Lung (tissue), 12 donors: Measurements from ENCODE around the gene PRDM1. TPM values are rescaled to one million over a fixed set of nuclear protein-coding genes. Genes with fewer than 3 reads are reported as not detected.

ENCODE experiments used
- ATAC-seq: fragments of 200-7000 bp; cut with Tn5 transposase; one replicate; pipeline ENCODE4 v1.9.1; 2020; ENCODE audit warnings: moderate number of reproducible peaks; ENCODE audit not compliant: insufficient read depth, low FRiP score
- DNase-seq, 3 donors: peaks; one replicate each; pipeline ENCODE4 v3.0.0-alpha.2; 2013 to 2017
- H3K27ac ChIP-seq, 2 donors: one replicate each; pipeline ENCODE4 v1.5.1; 2013; ENCODE audit warnings: mild to moderate bottlenecking in 2 of 2, moderate library complexity in 2 of 2, control low read depth in 1 of 2, inconsistent platforms in 1 of 2, low read depth in 1 of 2, low read length in 1 of 2
- H3K27me3 ChIP-seq, 3 donors: one replicate each; pipeline ENCODE4 v1.5.1; 2013; ENCODE audit warnings: low read length in 2 of 3; ENCODE audit not compliant: control insufficient read depth in 3 of 3, insufficient read depth in 3 of 3
- H3K36me3 ChIP-seq, 4 donors: one replicate each; pipeline ENCODE4 v1.5.1; 2013; ENCODE audit warnings: low read length in 4 of 4, mild to moderate bottlenecking in 1 of 4, moderate library complexity in 1 of 4; ENCODE audit not compliant: control insufficient read depth in 4 of 4, insufficient read depth in 4 of 4
- H3K4me1 ChIP-seq, 5 donors: one replicate each; pipeline ENCODE4 v1.5.1; 2013; ENCODE audit warnings: low read length in 5 of 5, mild to moderate bottlenecking in 2 of 5, moderate library complexity in 1 of 5; ENCODE audit not compliant: control insufficient read depth in 5 of 5, insufficient read depth in 5 of 5
- H3K4me3 ChIP-seq: one replicate; pipeline ENCODE4 v1.5.1; 2013; ENCODE audit warnings: mild to moderate bottlenecking, control low read depth, moderate library complexity
- H3K9ac ChIP-seq, 2 donors: one replicate each; pipeline ENCODE4 v1.5.1; 2013; ENCODE audit warnings: low read length in 2 of 2, control low read depth in 1 of 2; ENCODE audit not compliant: insufficient read depth in 1 of 2
- H3K9me3 ChIP-seq, 4 donors: one replicate each; pipeline ENCODE4 v1.5.1; 2013; ENCODE audit warnings: low read length in 3 of 4, mild to moderate bottlenecking in 1 of 4, moderate library complexity in 1 of 4; ENCODE audit not compliant: control insufficient read depth in 4 of 4, insufficient read depth in 3 of 4
- WGBS, 2 donors: extraction: QIAGEN DNeasy Blood & Tissue Kit; methylation state at CpG; one replicate each; pipeline ENCODE4 v1.1.7; 2013; 5-methylcytosine and 5-hydroxymethylcytosine counted together
- polyA plus RNA-seq, 2 donors: library from polyadenylated mRNA; stranded (reverse); fragments of 200-250 nt; gene quantifications; one replicate each; pipeline ENCODE4 v1.2.1, GENCODE V29; 2013
- total RNA-seq, 2 donors: library from RNA; depleted of rRNA in 1 of 2; stranded (reverse); fragments of >200 nt in 1 of 2; gene quantifications; one replicate each; pipeline ENCODE4 v1.2.1, GENCODE V29; 2014 to 2021
- TF ChIP-seq, protein P1 (sequence below): IDR thresholded peaks from 2 replicates; pipeline ENCODE4 v1.5.1; 2012; ENCODE audit warnings: mild to moderate bottlenecking; ENCODE audit errors: control extremely low read depth, extremely low read depth
- donor health status: control.
- donor health status: control.
- donor health status: Bipolar disorder and iron deficiency.
- donor health status: healthy.
- donor health status: DM: yes; HTN: yes; CAD: no.

PRDM1 gene
- total and polyA plus RNA-seq, 4 donors, result 2.3 to 12.4 (median 8.8) TPM

- no peak overlapping the region for H3K27ac ChIP-seq
- H3K36me3 ChIP-seq, result no peaks in the 10 kb centered on the region
- no peak overlapping the region for H3K9ac ChIP-seq
- peaks cover 0 to 2% (median 0%) of the 10 kb centered on the region in 5 donors for H3K4me1 ChIP-seq
- H3K9me3 ChIP-seq, result no peaks in the 10 kb centered on the region
- H3K27me3 ChIP-seq, result no peaks in the 10 kb centered on the region
- ATAC-seq, result no peak
- no peak for DNase-seq
- TF ChIP-seq, protein P1, sequence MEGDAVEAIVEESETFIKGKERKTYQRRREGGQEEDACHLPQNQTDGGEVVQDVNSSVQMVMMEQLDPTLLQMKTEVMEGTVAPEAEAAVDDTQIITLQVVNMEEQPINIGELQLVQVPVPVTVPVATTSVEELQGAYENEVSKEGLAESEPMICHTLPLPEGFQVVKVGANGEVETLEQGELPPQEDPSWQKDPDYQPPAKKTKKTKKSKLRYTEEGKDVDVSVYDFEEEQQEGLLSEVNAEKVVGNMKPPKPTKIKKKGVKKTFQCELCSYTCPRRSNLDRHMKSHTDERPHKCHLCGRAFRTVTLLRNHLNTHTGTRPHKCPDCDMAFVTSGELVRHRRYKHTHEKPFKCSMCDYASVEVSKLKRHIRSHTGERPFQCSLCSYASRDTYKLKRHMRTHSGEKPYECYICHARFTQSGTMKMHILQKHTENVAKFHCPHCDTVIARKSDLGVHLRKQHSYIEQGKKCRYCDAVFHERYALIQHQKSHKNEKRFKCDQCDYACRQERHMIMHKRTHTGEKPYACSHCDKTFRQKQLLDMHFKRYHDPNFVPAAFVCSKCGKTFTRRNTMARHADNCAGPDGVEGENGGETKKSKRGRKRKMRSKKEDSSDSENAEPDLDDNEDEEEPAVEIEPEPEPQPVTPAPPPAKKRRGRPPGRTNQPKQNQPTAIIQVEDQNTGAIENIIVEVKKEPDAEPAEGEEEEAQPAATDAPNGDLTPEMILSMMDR, result no peak
- H3K4me3 ChIP-seq, result no peak overlapping the region
- whole genome bisulfite sequencing, 2 donors, result 94 to 97% methylated on average over 6 of the region's 6 CpGs
These were observed 34.3 kb downstream of the PRDM1 start for GRCh38 chr6:106120406-106120805.

DNA sequence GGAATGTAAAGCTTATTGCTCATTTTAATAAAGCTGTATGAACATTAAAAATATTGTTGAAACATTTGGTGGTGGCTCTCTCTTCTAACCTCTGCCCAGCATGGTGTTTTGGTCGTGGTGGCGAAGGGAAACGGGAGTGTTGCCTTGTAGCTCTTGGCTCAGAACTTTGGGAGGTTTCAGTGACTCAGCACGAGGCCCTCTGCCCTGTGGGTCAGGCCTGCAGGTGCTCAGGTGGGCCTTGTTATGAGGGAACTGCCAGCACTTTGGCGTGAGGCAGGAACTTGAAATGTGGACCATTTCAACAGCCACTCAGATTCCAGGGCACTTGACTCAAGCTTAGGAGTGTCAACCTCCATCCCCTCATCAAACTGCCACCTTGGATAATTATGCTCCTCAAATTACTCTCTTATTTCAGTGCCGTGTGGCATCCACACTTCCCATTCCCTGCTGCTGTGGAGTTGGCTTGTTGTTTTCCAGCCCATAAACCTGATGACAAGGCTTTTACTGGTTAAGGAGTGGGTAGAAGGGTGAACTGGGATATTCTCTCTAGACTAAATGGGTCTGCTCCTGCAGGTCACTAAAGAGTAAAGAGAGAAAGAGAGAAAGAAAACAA lies 36.3 kb downstream of the PRDM1 start:
- TF ChIP-seq, protein P1, result no peak
- no peak overlapping the region for H3K27ac ChIP-seq
- no peak for DNase-seq
- no peaks in the 10 kb centered on the region for H3K27me3 ChIP-seq
- peaks cover 0 to 1% (median 0%) of the 10 kb centered on the region in 5 donors for H3K4me1 ChIP-seq
- no peaks in the 10 kb centered on the region for H3K36me3 ChIP-seq
- ATAC-seq, result no peak
- WGBS, 2 donors, result 81 to 86% methylated on average over 6 of the region's 6 CpGs
- H3K4me3 ChIP-seq, result no peak overlapping the region
- H3K9ac ChIP-seq, result no peak overlapping the region
- H3K9me3 ChIP-seq, result no peaks in the 10 kb centered on the region

GRCh38 chr6:106122938-106123656 lies 37.0 kb downstream of the PRDM1 start:
- TF ChIP-seq, protein P1, result no peak
- Histone ChIP-seq H3K9ac (no peak overlapping the region), H3K4me1 (peaks cover 0 to 1% (median 0%) of the 10 kb centered on the region in 5 donors), H3K27ac (no peak overlapping the region), H3K36me3 (no peaks in the 10 kb centered on the region), H3K27me3 (no peaks in the 10 kb centered on the region), H3K4me3 (no peak overlapping the region), H3K9me3 (no peaks in the 10 kb centered on the region)
- ATAC-seq (no peak), DNase-seq (no peak)
- WGBS, 2 donors, result 72 to 79% methylated on average over 6 of the region's 6 CpGs
